NCI-H446 (cell line): ENCODE results near the gene ASIP.
"Not testable (repeated sequence)": the region's sequence is repeated elsewhere in the genome, so short reads cannot be mapped to it uniquely, and the experiment has no call there.

ENCODE experiments used
- DNase-seq, 2 experiments: peaks; one replicate each; lab custom pipeline; 2025; lab: John Stamatoyannopoulos, UW

Gene ASIP

GRCh38 chr20:34285450-34285849 is 44.2 kb downstream of the ASIP start:
- DNase-seq, result no peak

DNA sequence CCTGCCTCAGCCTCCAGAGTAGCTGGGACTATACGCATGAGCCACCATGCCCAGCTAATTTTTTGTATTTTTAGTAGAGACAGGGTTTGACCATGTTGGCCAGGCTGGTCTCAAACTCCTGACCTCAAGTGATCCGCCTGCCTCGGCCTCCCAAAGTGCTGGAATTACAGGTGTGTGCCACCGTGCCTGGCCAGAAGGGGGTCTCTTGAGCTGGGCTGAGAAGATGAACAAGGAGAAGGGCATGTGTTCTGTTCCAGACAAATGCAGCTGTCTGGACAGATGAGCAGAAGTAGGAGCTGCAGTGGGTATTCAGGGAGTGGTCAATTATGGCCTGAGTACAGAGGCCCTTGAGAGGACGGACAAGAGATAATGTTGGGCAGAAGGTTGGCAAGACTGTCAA is 46.3 kb downstream of the ASIP start:
- DNase-seq, result not testable (repeated sequence)

DNA sequence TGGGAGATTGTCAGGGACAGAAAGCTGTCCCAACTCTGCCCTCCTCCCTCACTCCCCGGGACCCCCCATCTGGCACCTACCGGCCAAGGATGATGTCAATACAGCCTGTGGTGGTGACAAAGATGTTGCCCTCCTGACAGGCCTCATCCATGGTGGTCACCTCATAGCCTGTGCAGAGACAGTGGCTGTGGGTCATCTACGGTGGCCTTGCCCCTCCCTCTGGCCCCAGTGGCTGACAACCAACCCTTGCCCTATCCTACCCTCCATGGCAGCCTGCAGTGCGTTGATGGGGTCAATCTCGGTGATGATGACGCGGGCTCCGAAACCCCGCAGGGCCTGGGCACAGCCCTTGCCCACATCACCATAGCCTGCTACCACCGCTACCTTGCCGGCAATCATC is 49.2 kb downstream of the ASIP start:
- DNase-seq, result no peak

- no peak for DNase-seq
These were observed 51.3 kb downstream of the ASIP start for GRCh38 chr20:34292496-34292895.

DNA sequence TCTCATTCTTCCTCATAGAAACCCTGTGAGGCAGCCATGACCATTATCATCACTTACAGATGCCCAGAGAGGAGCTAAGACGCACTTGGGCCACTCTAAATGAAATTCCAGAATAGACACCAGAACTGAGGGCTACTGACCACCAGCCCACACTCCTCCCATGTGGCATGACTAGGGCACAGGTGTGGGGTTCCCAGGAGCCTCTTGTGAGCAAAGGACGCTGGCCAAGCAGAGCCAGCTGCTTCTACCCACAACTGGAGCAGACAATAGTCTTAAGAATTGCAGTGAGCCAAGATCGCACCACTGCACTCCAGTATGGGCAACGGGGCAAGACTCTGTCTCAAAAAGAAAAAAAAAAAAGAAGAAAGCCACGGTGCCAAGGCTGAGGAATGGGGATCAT is 51.9 kb downstream of the ASIP start:
- no peak for DNase-seq

- no peak for DNase-seq
These were observed 52.4 kb downstream of the ASIP start for GRCh38 chr20:34293589-34293988.

DNA sequence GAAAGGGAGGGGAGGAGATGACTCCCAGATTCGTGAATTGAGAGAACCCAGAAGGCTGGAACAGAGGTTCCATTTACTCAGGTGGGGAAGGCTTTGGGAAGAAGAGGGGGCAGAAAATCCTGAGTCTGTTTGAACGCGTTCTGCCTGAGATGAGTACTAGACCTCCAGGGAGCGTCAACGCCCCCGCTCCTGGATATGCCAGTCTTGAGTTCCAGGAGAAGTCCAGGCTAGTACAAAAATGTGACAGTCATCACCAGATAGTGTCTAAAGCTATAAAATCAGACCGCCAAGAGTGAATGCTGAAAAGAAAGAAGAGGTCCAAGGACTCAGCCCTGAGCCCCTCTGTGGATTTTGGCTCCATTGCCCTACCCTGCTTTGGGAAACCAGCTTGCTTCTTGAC is 53.3 kb downstream of the ASIP start:
- no peak for DNase-seq

DNA sequence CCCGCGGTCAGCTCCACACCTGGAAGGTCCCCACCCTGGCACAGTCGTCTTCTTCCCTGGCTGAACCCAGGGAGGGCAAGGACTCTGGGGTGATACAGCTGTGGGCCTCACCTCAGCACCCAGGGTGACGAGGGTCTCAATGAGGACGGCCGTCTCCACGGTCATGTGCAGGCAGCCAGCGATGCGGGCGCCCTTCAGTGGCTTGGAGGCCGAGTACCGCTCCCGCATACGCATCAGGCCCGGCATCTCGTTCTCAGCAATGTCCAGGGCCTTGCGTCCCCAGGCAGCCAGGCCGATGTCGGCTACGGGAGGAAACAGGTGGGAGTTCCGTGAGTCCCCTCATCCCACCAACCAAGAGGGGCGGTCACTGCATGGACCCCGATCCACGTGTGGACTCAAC is 54.1 kb downstream of the ASIP start:
- DNase-seq, result no peak

GRCh38 chr20:34296468-34296867 is 55.2 kb downstream of the ASIP start:
- no peak for DNase-seq

GRCh38 chr20:34298294-34298784 is 57.1 kb downstream of the ASIP start:
- not testable (repeated sequence) for DNase-seq

GRCh38 chr20:34299556-34300255 is 58.5 kb downstream of the ASIP start:
- DNase-seq, result no peak

- DNase-seq, result no peak
These were observed 59.1 kb downstream of the ASIP start for GRCh38 chr20:34300256-34300806.

DNA sequence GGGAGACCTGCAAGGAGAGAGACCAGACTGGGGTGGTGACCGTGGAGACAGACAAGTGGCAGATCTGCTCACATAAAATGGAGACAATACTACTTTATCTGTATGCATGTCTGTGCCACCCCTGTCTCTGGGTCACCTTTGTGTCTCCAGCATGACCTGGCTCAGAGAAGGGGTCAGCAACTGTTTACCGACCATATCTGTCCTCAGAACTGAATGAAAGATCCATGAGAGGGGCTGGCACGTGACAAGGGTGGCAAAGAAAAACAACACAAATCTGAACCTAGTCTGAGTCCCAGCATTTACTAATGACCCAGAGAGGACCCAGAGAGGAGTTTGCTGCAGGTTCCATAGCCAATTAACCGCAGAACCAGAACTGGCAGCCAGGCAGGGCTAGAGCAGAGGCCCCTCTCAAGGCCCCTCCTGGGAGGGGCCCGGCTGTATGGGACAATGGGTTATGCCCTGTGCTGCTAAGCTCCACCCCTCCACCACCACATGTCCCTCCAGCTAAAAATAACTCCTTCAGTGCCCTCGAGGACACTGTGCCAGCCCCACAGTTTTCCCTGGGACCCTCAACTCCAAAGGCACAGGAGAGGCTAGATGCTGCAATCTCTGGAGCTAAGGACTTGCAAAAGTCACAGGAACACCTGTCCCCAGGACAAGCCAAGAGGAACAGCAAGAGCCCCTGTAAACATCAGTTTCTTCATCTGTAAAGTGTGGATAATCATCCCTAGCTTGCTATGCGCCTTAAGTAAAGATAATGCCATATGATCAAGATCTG is 59.8 kb downstream of the ASIP start:
- peak in 1 of 2 experiments; percentile 13 for DNase-seq

DNA sequence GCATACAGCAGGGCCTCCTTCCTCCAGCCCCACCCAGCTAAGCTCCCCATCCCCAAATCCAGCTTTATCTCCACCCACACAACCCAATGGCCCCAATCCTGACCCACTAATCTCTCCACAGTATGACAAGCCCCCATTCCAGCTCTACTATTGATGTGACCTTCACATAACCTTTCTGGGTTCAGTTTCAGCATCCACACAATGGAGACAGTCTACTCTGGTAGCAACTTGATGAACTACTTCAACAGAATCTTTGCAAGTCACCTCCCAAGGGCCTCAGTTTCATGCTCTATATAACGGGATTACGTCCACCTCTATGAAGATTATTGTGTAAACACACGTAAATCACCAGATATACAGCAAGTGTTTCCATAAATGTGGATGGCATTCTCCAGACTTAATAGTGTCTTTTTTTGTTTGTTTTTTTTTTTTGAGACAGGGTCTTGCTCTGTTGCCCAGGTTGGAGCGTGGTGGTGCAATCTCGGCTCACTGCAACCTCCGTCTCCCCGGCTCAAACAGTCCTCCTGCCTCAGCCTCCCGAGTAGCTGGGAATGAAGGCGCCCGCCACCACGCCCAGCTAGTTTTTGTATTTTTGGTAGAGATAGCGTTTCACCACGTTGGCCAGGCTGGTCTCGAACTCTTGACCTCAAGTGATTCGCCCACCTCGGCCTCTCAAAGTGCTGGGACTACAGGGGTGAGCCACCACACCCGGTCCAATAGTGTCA is 60.5 kb downstream of the ASIP start:
- no peak for DNase-seq

DNA sequence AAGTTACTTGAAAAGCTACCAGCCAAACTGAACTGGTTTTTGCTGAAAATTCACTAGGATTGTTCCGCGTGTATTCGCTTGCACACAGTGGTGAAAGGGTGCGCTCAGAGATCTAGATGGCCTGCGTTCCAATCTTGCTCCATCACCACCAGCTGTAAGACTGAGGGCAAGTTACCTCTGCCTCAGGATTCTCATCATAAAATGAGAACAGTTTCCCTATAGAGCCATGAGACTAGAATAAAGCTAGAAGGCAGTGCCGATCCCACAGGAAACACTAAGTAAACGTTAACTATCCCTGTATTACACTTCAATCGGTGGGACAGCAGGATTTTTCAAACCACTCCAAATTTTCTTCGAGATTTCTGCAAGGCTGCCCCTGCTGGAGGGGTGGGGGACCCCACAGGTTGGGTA is 61.1 kb downstream of the ASIP start:
- DNase-seq, result no peak

GRCh38 chr20:34302723-34303533 is 61.7 kb downstream of the ASIP start, which contains the start of gene AHCY:
AHCY (minus strand) TSS chr20:34303355; CDS start chr20:34303270, 85 bp downstream.
- DNase-seq, result peak; percentile 94 to 97

GRCh38 chr20:34305333-34306230 is 64.4 kb downstream of the ASIP start:
- no peak for DNase-seq

- DNase-seq, result no peak
These were observed 68.5 kb downstream of the ASIP start for GRCh38 chr20:34309691-34310090.

- DNase-seq, result no peak
These were observed 69.4 kb downstream of the ASIP start for GRCh38 chr20:34310481-34311117.
